ENCODE results near the gene NEDD9.

- TF ChIP-seq CTCF (IDR thresholded peaks at IDR 0.05; ENCODE audit: insufficient read depth, low read length, poor library complexity, severe bottlenecking) (no peak), EZH2phosphoT487 (conservative IDR thresholded peaks at IDR 0.05; ENCODE audit: low read length) (no peak)
These were observed 10.7 kb downstream of the NEDD9 start for GRCh38 chr6:11221623-11222384.

Measured in SU-DHL-6 (cell line).